Psoas muscle (tissue), 8 donors: Measurements from ENCODE around the gene USP51. TPM values are rescaled to one million over a fixed set of nuclear protein-coding genes. Genes with fewer than 3 reads are reported as not detected.
"Not testable (repeated sequence)": the region's sequence is repeated elsewhere in the genome, so short reads cannot be mapped to it uniquely, and the experiment has no call there.

ENCODE experiments used
- ATAC-seq, 4 donors: fragments of 200-7000 bp; cut with Tn5 transposase; one replicate each; pipeline ENCODE4 v1.9.1; 2020; ENCODE audit warnings: moderate library complexity in 3 of 4, mild to moderate bottlenecking in 2 of 4
- DNase-seq, 2 donors: peaks; one replicate each; pipeline ENCODE4 v3.0.0-alpha.2; 2020
- H3K27ac ChIP-seq: fragments of 200-600 bp; one replicate; pipeline ENCODE4 v1.8.0; 2022
- H3K27me3 ChIP-seq, 3 donors: fragments of 200-600 bp in 1 of 3; one replicate each; pipeline versions ENCODE4 v1.6.1 to v1.8.0; 2013 to 2022; ENCODE audit warnings: low read length in 2 of 3, mild to moderate bottlenecking in 2 of 3, moderate library complexity in 1 of 3; ENCODE audit not compliant: insufficient read depth in 3 of 3
- H3K36me3 ChIP-seq, 2 donors: fragments of 200-600 bp in 1 of 2; one replicate each; pipeline versions ENCODE4 v1.6.1 to v1.8.0; 2013 to 2022; ENCODE audit warnings: low read depth in 1 of 2, mild to moderate bottlenecking in 1 of 2, moderate library complexity in 1 of 2; ENCODE audit not compliant: insufficient read depth in 1 of 2
- H3K4me1 ChIP-seq: fragments of 200-600 bp; one replicate; pipeline ENCODE4 v1.8.0; 2022
- H3K4me3 ChIP-seq: fragments of 200-600 bp; one replicate; pipeline ENCODE4 v1.8.0; 2022; ENCODE audit warnings: mild to moderate bottlenecking
- H3K9me3 ChIP-seq: fragments of 200-600 bp; one replicate; pipeline ENCODE4 v1.8.0; 2022
- WGBS, 3 donors: extraction: QIAGEN DNeasy Blood & Tissue Kit; methylation state at CpG; one replicate each; pipeline versions ENCODE4 v1.1.6 to v1.1.7; 2013; 5-methylcytosine and 5-hydroxymethylcytosine counted together
- intact Hi-C, 2 donors: fragments of 100-400 bp; cut with DNase I; formaldehyde crosslinking; loops; one replicate each; pipeline versions ENCODE4 v1.11.0 to v1.14.2; 2022
- polyA plus RNA-seq, 3 donors: library from polyadenylated mRNA; stranded (reverse); fragments of 200-250 nt; gene quantifications; one replicate each; pipeline ENCODE4 v1.2.3, GENCODE V29; 2013
- total RNA-seq, 4 donors: library from RNA; stranded (reverse); fragmentation: NEBNext Ultra II Directional in 2 of 4; extraction: Animal tissue kit (Norgen Biotek cat#: 25700) in 2 of 4; gene quantifications; one replicate each; pipeline versions ENCODE4 v1.2.1 to v1.2.4, GENCODE V29; 2021 to 2023
- TF ChIP-seq, protein P1 (sequence below): fragments of 200-600 bp; IDR thresholded peaks from one replicate; pipeline ENCODE4 v1.8.0; 2022; ENCODE audit warnings: antibody characterized with exemption
- donor health status: healthy with polysubstance abuse.
- donor health status: DM: no; HTN: no; CAD: no; lungs with moderate emphysema.
- donor health status: Bipolar disorder and iron deficiency.
- donor health status: healthy.
- donor health status: DM: yes; HTN: yes; CAD: no.
- donor health status: DM: no; HTN: no; CAD: no.
- donor health status: DM: no; HTN: no; CAD: no.
- donor health status: DM: yes; HTN: yes; CAD: no.

The USP51 gene
- total and polyA plus RNA-seq, 7 donors = 0.07 to 1.2 (median 0.32) TPM

DNA sequence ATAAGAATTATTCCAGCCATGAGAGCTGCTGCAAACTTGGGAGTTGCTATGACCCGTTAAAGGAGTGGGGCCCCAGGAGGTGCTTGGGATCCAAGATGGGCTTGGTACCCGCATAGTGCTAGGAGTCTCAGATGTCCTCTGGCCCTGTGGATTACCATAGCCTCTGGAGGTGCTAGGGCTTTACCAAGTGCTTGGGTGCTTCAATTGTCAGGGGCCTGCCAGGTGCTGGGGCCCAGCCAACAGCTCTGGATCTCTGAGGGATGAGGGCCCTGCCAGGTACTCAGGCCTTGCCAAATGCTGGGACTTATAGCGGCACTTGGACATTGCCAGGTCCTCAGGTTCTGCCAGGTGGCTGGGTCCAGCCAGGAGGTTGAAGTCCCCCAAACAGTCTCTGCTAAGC lies 32.0 kb upstream of the USP51 start:
- no peak for DNase-seq
- Histone ChIP-seq H3K27me3 (peaks cover 0 to 11% (median 0%) of the 10 kb centered on the region in 3 donors), H3K4me3 (no peak overlapping the region), H3K27ac (no peak overlapping the region), H3K9me3 (no peaks in the 10 kb centered on the region), H3K36me3 (no peaks in the 10 kb centered on the region), H3K4me1 (no peaks in the 10 kb centered on the region)
- ATAC-seq = no peak
- 70 to 89% (median 83%) methylated on average over 3 of the region's 3 CpGs for WGBS, 3 donors
- TF ChIP-seq, protein P1, sequence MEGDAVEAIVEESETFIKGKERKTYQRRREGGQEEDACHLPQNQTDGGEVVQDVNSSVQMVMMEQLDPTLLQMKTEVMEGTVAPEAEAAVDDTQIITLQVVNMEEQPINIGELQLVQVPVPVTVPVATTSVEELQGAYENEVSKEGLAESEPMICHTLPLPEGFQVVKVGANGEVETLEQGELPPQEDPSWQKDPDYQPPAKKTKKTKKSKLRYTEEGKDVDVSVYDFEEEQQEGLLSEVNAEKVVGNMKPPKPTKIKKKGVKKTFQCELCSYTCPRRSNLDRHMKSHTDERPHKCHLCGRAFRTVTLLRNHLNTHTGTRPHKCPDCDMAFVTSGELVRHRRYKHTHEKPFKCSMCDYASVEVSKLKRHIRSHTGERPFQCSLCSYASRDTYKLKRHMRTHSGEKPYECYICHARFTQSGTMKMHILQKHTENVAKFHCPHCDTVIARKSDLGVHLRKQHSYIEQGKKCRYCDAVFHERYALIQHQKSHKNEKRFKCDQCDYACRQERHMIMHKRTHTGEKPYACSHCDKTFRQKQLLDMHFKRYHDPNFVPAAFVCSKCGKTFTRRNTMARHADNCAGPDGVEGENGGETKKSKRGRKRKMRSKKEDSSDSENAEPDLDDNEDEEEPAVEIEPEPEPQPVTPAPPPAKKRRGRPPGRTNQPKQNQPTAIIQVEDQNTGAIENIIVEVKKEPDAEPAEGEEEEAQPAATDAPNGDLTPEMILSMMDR = no peak
- intact Hi-C loops = no loop called here

DNA sequence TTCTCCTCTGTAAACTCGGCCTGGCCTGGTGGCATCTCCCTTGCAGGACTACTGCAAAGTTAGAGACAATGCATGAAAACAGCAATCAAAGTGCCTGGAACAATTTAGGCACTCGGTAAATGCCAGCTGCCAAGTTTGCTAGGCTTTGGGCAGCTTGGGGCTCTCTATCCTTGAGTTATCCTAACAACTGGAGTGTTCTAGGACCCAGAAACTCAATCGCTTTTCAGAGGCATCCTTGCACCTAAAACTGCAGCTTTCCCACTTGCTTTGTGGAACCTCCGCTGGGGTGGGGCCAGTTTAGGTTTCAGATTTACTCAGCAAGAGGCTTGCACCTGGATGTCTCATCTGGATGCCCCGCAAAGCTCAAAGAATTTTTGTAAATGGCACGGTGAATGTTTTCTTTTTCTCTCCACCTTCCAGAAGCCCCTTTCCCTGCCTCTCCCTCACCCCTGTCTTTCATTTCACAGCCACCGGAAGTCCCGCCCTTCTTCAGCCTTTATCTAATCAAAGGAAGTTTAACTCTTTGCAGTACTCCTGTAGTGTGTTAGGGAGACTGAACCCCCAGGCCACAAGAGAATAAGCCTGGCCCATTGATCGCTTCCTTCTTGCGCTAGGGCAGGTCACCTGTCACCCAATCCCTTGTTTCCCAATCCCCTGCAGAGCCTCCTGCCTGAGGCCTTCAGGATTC lies 27.3 kb upstream of the USP51 start:
- no CpG with 5 or more reads among the region's 10 CpGs for WGBS, 3 donors
- DNase-seq, H3K36me3 ChIP-seq, H3K4me3 ChIP-seq, H3K27ac ChIP-seq, H3K27me3 ChIP-seq, intact Hi-C loops, ATAC-seq, H3K4me1 ChIP-seq, H3K9me3 ChIP-seq: not testable (repeated sequence)

DNA sequence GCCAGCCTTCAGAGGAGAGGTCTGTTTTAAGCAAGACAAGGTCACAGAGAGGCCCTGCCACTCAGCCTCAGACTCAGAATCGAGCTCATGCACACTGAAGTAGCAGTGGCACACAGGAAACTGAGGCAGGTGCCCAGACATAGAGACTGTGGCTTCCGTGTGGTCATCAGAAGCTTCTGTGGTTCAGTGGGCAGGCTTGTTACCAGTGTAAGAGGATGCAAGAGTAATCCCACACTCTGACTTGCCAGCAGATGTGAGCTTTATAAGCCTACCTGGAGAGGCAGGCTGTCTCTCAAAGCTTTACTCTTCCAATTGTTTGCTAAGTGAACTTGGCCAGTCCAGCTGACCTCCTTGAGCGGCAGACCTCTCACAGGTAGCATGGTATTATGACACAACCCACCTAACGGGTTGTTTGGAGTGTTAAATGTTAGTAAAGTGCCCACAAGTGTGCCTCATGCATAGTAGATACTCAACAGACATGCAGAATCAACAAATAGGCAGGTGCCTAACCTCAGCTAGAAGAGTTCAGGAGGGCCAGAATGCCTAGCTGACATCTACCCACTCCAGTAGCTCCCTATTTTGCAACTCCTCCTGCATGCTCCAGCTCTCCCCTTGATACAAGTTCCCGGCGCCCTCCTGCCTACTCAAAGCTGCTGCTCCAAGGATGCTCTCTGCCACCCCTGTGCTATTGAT lies 23.5 kb upstream of the USP51 start:
- H3K4me3 ChIP-seq, DNase-seq, H3K27ac ChIP-seq, intact Hi-C loops, ATAC-seq, H3K9me3 ChIP-seq, H3K36me3 ChIP-seq, H3K4me1 ChIP-seq, H3K27me3 ChIP-seq: not testable (repeated sequence)
- no CpG with 5 or more reads among the region's 6 CpGs for WGBS, 3 donors

DNA sequence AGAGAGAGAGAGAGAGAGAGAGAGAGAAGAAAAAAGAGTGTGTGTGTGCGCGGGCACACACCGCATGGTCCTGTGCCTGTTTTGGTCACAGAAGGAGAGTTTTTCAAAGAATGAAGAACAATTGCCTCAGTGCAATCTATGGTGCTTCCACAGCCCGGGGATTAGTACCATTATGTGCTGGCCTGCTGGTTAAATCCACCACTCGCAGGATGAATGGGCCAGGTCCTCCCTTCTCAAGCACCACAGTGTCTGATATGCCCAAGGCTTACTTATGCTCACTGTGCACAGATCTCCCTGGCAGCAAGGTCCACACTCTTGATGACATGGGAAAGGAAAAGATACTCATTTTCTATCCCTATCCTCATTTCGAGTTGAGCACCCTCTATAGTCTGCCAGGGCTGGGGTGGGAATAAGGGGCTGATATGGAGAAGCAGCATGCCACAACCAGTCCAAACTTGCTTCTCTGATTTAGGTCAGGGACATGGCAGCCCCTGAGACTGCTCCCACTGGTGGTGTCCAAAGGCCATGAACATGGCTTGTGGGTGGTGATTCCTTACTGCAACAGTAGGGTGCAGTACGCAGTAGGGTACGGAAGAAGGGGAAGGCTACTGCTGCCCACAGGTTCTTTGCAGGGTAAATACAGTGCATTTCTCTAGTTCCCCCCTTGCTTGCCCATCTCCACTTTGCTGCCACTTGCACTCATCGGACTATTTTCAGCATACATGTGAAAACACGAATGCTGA lies 18.9 kb upstream of the USP51 start:
- ATAC-seq, H3K27me3 ChIP-seq, H3K9me3 ChIP-seq, DNase-seq, H3K27ac ChIP-seq, H3K4me1 ChIP-seq, intact Hi-C loops, H3K4me3 ChIP-seq, H3K36me3 ChIP-seq: not testable (repeated sequence)
- no CpG with 5 or more reads among the region's 10 CpGs for WGBS, 3 donors

DNA sequence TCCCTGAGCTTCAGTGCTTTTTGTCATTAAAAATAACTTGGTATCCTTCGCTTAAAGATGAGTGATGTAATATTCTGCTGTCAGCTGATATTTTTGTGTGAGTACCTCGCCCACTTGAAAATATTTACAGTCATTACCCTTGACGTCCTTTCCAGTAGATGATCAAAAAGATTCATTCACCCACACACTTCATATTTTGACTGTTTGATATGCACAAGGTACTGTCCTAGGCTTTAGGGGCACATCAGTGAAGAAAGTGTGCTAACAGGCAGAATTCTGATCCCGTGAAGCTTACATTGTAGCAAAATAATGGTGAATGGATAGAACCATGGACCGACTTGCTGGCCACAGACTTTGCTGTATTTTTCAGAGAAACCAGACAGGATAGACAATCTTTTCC lies 18.1 kb upstream of the USP51 start:
- intact Hi-C loops, ATAC-seq: not testable (repeated sequence)

DNA sequence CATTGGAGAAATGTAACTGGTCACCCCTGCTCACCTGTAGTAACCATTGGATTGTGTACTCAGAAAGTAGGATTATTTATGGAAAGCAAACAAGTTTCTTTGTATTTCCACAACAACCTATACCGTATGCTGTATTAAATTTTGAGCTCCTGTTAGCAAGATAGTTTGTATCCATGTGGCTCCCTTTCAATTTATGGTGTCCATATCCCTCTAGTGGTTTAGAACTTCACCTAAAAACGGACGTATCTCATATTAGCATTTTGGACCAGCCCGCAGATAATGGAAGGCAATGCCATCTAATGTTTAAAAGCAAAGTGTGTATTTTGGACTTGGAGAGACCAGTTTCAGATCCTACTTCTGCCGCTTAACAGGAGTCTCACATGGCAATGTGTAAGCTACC lies 17.4 kb upstream of the USP51 start:
- DNase-seq, ATAC-seq, H3K9me3 ChIP-seq, H3K36me3 ChIP-seq, H3K27ac ChIP-seq, H3K27me3 ChIP-seq, H3K4me1 ChIP-seq, H3K4me3 ChIP-seq, intact Hi-C loops: not testable (repeated sequence)
- WGBS, 3 donors = no CpG with 5 or more reads among the region's 5 CpGs

More for the DNA sequence above, 18.1 kb upstream of the USP51 start:
- not testable (repeated sequence) for H3K27ac ChIP-seq, H3K36me3 ChIP-seq, H3K27me3 ChIP-seq, DNase-seq, H3K9me3 ChIP-seq, H3K4me1 ChIP-seq, H3K4me3 ChIP-seq
- WGBS, 3 donors = no CpG with 5 or more reads among the region's 5 CpGs

DNA sequence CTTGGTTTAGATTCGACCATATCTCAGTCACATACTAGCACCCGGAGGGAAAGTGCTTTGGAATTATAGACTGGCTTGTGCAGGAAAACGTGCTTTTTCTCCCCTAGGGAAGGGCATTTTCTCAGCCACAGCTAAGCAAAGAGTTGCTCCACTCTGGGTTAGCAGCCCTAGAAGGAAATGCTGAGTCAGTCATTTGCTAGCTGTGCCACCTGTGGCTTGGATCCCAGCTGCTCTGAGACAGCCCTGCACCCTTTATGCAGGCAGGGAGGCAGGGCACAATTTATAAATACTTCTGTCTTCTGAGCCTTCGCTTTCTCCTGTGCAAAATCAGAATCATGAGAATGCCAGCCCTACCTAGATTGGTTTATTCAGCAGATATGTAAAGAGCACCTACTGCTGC lies 1.3 kb upstream of the USP51 start:
- 45 to 53% (median 46%) methylated on average over 4 of the region's 4 CpGs for WGBS, 3 donors
- TF ChIP-seq, protein P1 = no peak
- no peak for DNase-seq
- no peaks in the 10 kb centered on the region for H3K27me3 ChIP-seq
- ATAC-seq = peak in 1 of 4 donors; percentile 23
- H3K4me1 ChIP-seq = no peaks in the 10 kb centered on the region
- no peak overlapping the region for H3K4me3 ChIP-seq
- intact Hi-C loops = no loop called here
- H3K36me3 ChIP-seq = no peaks in the 10 kb centered on the region
- H3K9me3 ChIP-seq = no peaks in the 10 kb centered on the region
- no peak overlapping the region for H3K27ac ChIP-seq
